Measurements from ENCODE around the gene DGKG.

DGKG gene

DNA sequence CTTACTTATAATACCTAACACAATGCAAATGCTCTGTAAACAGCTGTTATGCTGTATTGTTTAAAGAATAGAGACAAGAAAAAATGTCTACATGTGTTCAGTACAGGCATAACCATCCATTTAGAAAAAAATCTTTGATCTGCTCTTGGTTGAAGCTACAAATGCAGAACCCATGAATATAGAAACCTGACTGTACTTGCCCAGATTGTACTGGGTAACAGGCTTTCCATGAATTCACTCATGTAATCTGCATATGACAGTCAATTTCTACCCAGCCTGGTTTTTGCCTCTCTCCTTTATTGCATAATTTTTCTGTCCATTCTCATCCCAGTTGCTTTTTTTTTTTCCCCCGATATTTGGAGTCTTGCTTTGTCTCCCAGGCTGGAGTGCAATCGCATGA is 190.5 kb downstream of the DGKG start:
- no peak for DNase-seq (ENCODE audit: low read depth in 2 of 2)

DNA sequence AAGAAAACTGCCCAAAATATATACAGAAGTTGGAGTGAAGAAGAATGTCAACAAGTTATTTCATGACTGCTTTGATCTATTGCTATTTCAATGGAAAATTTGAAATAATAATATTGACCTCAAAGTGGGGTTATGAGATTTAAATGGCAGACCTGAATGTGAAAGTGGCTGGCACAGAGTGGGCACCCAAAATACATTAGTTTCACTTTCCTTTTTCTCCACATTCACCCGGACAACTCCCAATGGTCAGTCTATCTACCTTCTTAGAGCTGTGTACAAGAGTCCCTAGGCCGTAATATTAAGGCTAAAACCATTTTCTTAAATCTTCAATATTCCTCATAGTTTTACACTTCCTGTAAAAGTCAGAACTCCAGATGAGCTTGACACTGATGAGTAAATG is 191.5 kb downstream of the DGKG start:
- DNase-seq (ENCODE audit: low read depth in 2 of 2) = no peak

DNA sequence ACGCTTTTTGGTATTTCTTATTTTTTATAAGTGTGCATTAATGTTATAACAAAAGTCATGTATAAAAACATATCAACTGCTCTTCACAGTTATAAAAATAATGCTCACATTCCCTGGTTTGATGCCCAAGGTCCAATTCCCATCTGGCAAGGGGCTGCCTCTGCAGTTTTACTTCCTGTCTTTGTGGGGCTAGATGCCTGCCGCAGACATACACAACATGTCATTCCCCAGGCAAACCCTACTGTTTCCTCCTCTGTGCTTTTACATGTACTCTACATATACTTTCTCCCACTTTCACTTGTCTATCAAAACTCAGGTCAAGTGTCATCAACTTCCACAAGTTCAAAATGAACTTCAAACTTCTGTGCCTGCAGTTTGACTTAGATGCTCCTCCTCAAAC is 192.7 kb downstream of the DGKG start:
- DNase-seq (ENCODE audit: low read depth in 2 of 2) = no peak

DNA sequence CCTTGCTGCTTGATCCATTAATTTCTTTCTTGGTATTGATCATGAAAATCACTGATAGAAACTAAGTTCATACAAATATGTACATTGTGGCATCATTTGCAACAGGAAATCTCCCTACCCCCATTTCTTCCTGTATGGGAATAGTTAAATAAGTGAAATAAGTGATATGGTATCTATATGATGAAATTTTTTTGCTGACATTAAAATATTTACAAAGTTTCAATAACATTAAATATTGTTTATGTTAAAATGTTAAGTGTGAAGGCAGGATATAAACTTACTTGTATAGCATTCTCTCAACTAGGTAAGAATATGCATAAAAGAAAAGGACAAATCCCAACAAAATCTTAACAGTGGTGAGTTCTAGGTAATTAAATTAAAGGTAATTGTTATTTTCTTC is 193.1 kb downstream of the DGKG start:
- no peak for DNase-seq (ENCODE audit: low read depth in 2 of 2)

DNA sequence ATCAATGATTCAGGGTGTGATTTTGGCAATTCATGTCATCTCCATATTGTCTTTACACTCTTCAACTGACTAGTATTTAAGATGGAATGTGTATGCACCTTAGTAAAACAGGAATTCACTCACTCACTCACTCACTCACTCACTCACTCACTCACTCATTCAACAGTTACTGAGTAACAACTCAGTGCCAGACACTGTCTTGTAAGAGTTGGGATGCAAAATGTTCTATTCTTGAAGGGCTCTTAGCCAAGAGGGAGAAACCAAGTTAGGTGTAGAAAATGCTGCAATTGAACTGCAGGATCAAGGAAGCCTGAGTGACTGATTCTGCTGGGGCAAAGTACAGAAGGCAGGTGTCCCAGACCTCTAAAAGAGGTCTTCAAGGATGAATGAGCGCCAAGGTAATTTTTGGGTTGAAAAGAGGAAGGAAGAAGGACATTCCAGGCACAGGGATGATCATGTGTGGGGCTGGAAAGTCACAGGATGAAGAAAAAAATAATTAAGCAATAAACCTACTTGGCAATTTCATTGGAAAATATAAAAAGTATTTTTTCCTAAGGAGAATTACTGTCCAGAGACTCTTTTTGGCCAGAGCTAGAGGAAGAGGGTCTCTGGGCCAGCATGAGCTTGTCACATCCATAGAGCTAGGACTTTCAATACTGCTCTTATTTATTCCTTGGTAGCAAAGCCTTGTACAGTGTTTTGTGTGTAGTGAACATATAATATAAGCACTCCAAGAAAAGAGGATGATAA is 194.2 kb downstream of the DGKG start:
- DNase-seq (ENCODE audit: low read depth in 2 of 2) = no peak

DNA sequence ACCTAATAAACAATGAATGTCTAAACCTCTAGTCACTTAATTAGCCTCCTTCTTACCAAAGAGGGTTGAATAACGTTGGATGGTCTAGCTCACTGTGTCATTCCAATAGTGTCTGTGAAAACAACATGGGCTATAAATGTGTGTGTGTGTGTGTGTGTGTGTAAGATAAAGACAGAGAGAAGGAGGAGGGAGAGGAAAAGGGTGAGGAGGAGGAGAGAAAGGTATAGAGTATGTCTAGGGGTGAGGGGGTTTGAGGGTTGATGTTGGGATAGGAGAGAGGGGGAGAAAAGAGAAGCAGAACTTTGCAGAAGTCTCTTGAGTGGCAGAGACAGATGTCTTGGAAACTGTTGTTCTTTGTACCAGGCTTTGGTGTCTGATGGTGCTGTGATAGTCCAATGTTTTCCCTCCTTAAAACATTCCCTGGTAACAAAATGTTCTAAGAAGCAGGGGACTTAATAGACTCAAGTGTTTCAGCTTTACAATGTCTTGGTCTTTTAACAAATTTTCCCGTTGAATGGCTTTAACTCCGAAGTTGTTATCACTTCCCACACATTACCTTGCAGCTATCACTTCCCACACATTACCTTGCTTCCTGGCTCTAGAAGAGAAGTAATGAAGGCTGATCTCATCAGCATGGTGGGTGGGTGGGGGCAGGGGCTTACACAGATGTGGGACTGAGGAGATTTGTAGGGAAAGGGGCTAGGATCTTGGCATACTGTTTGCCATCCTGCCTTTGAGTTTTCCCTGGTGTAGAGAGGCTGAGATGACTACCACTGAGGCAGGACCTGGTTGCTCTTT is 195.3 kb downstream of the DGKG start:
- no peak for DNase-seq (ENCODE audit: low read depth in 2 of 2)

DNA sequence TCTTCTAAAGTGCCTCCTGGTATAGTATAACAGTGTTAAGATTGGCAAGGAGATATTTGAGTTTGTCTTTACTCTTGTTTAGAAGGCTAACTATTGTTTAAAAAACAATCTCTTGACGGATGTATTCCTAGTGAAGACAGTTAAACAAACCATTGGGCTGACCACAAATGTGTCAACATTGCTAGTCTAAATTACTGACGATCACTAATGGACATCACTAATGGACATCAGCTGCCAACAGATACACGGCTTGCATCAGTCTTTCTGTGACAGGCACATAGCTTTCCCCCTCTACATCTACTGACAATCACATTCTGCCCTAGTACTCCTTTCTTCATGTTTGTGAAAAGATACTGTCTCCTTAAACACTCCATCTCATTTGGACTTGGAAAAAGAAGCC is 196.0 kb downstream of the DGKG start:
- no peak for DNase-seq (ENCODE audit: low read depth in 2 of 2)

DNA sequence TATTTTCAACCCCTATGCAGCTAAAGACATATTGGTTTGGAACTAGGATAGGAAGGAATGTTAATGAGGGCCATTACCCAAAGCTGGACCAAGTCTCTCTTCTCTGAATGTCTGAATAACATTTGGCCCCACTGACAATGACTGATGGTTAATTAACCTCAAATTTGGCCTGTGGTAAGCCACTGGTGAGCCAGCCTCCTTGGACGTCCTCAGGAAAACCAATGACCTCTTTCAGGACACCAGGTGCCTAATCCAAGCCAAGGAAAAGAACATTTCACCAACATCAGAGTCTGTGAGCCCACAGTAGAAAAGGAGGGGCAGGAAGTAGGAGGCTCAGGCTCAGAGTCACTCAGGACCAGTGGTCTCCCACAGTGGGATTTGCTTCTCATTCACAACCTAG is 196.7 kb downstream of the DGKG start:
- DNase-seq (ENCODE audit: low read depth in 2 of 2) = no peak

DNA sequence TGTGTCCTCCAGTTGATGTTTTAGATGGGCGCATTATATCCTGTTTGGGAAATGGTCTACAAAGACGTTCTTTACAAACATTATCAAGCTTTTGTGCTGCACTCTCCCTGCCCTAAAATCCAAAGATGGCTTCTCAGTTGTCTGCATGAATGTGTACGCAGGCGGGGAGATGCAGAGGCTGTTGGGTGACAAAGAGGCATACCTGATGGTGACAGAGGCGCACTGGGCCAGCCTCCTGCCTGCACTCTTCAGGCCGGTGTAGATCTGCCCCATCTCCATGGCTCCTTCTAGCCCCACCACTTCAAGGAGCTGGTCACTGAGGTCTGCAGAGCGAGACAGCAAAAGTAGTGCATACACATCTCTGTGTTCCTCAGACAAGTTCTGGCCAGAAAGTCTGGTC is 197.3 kb downstream of the DGKG start:
- DNase-seq (ENCODE audit: low read depth in 2 of 2) = no peak

DNA sequence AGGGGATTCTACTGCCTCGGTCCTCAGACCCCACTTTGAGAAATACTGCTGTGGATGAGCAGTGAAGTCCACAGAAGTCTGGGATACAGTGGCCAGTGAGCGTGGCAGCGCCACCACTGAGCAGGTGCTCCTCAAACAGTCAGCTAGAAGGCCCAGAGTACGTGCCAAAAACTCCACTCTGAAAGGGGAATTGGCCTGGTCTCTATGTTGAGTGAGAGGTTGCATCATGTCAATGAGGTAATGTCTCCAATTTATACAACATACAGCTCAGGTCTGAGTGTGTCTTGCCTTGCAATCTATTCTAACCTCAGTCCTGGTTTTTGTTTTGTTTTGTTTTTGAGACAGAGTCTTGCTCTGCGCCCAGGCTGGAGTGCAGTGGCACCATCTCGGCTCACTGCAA is 199.8 kb downstream of the DGKG start:
- no peak for DNase-seq (ENCODE audit: low read depth in 2 of 2)

DNA sequence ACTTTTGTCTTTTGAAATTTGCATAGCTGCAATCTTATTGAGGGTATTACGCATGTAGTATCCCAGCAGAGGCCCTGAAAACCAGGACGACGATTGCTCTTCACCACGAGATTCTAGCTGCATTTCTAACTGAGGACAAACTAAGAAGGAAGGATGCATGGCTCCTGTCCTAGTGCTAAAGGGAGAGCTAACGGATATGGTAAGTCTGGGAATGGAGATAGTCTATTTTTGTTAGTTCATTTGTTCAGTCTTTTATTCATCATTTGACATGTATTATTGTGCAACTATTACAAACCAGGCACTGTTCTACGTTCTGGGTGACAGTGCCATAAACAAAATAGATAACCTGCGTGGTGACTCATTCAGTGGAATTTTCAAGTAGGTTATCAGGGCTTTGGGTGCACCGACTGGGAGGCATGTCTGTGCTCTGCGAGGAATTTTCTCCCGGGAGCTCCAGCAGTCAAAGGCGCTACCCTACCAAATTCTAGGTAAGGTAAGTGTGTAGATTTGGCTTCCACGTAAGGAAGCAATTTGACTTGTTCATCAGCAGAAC is 201.3 kb downstream of the DGKG start:
- no peak for DNase-seq (ENCODE audit: low read depth in 2 of 2)

DNA sequence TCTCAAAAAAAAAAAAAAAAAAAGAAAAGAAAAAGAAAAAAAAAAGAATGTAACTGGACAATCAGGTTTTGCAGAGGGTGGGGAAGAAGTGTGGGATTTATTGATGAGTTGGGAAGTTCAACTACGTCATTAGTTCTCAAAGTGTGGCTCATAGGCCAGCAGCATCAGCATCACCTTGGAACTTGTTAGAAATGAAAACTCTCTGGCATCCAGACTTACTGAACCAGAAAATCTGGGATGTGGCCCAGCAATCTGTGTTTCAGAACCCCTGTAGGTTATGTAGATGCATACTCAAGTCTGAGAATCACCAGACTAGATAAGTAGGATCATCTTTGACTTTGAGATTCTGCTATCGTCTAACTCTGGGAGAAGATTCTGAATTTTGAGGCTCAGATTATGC is 207.4 kb downstream of the DGKG start:
- DNase-seq (ENCODE audit: low read depth in 2 of 2) = no peak

DNA sequence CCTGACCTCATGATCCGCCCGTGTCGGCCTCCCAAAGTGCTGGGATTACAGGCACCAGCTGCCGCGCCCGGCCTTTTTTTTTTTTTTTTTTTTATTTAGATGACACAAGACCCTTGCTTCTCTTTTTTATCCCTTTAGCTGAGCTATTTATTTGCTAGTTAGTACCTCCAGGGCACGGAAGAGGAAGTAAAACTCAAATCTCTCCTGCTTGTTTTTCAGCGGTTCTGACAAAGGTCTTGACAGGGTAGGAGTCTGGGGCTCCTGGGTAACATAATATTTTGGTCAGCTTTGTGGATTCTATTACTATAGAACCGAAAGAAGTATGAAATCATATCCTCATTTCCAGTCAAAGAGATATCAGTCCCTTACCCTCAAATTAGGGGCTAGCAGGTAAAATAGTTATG is 209.1 kb downstream of the DGKG start:
- no peak for DNase-seq (ENCODE audit: low read depth in 2 of 2)

DNA sequence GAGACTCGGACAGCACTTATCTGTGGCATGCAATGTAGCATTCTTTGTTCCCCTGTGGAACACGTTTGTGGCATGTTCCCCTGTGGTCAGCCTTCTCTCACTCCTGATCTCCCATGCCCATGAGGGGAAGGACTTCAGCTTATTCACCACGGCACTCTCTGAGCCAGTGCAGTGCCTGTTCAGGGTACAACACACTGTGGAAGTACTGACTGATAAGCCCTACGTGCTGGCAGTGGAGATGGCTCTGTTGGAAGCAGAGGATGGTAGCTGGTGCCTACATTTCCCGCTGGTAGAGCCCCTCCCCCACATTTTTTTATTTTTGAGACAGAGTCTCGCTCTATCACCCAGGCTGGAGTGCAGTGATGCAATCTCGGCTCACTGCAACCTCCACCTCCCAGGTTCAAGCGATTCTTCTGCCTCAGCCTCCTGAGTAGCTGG is 209.7 kb downstream of the DGKG start:
- no peak for DNase-seq (ENCODE audit: low read depth in 2 of 2)

DNA sequence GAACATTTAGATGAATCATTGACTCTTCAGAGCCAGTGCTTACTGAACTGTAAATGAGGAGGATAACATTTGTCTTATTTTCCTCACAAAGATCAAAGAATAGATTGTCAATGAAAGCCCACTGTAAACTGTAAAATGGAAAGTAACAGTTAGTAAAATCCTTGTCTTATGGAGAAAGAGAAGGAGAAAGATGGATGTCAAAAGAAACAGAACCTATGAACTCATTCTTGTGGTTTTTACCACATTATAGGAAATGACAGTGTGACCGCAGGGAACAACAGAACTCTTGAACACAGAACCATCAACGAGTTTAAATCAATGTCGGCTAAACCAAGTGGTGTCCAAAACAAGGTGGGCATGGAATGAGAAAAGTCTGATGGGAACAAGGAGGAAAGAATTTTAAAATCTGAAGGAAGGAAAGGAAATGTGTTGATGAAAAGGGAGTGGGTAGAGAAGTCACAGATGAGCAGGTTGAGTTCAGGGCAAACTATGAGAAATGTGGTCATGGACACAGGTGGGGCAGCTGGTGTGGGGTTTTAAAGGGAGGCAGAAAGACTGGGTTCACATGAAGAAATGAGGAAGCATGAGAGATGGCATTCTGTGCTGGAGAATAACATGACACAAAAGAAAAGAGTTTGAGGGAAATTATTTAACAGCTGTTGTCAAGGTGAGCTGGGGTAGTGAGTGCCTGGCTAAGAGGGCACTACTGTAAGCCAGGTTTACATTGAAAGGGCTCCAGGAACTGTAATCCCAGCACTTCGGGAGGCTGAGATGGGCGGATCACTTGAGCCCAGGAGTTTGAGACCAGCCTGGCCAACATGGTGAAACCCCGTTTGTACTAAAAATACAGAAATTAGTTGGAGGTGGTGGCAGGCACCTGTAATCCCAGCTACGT is 210.7 kb downstream of the DGKG start:
- no peak for DNase-seq (ENCODE audit: low read depth in 2 of 2)

DNA sequence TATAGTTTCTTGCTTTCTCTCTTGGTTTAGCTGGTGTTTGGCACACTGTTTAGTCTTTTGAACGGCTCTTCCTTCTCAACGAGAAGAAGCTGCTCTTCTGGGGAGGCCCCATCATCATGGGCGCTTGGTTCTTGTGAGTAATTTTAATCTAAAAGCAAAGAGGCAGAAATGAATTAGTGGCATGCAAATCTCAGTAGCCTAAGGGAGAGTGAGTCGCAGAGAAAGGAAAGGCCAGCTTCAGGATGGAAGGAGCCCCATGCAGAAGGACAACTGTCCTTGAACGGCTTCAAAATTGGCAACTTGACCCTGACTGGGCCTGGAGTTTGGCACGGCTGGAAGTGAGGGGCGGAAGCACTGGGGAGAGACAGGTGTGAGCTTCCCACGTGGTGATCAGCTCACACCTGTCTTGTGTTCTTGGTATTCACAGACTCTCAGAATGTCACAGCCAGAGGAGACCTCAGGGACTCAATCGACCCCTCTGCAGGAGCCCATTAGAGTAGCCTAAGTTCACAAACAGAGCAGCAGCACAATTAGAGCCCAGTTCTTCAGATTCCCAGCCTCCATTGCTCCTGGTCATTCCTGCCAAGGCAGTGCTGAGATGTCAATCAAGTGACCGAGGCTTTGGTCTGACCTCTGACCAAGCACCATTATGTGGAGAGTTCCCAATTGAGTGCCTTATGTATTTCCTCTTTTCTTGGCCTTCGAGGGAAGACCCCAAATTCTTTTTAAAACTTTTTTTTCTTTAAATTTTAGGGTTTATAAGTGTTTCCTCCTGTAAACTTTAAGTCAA is 211.8 kb downstream of the DGKG start:
- DNase-seq (ENCODE audit: low read depth in 2 of 2) = no peak

DNA sequence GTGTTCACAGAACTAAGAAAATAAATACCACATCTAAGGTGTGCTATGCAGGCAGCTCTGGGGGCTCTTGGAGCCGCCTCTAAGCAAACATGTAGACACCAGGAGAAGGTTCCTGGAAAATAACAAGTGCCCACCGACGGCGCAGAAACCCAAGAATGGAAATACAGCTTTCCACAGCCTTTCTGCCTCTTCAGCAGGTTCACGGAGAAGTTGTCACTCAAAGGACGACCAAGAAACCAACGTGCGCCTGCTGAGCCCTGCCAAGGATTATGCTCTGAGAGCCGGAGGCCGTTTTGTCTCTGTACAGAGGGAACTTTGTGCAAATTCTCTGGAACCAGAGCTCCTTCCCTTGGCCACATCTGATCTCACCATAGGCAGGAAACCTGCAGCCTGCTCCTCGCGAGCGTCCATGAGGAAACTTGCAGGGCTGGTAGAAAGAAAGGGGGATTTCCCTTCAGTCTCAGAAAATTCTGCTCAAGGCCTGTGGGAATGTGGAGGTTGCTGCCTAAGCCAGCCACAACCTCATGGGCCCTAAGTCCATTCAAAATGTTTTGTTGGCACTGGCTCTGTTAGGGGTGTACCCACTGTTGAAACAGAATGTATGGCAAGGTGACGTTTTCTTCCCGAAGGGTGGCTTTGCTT is 212.6 kb downstream of the DGKG start:
- DNase-seq (ENCODE audit: low read depth in 2 of 2) = no peak

DNA sequence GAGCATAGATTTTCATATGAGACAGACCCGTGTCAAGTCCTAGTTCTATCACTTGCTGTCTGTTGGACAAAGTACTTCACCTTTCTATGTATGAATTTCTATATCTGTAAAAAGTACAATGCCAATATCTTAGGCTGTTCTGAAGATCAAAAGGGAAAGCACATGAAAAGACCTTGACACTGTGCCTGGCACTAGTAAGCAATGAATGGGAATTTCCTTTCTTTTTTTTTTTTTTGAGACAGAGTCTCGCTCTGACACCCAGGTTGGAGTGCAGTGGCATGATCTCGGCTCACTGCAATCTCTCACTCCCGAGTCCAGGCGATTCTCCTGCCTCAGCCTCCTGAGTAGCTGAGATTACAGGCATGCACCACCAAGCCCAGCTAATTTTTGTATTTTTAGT is 217.8 kb downstream of the DGKG start:
- DNase-seq (ENCODE audit: low read depth in 2 of 2) = no peak

DNA sequence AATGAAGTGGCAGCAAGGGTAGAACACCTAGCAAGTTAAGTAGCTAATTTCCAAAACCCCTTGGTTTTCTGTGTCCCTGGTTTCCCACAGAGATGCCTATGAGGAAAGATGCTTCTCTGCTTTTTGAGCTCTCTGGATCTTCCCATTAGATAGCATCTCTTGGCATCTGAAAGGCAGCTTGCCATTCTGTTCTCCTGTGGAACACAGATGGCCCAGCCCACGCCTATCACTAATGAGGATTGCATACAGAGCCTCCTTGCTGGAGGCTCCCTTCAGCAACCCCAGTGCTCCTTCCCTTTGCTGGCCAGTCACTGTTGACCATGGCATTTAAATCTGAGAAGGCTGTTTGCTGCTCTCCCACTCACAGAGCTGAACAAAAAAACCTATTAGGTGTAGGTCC is 218.8 kb downstream of the DGKG start:
- DNase-seq (ENCODE audit: low read depth in 2 of 2) = no peak

DNA sequence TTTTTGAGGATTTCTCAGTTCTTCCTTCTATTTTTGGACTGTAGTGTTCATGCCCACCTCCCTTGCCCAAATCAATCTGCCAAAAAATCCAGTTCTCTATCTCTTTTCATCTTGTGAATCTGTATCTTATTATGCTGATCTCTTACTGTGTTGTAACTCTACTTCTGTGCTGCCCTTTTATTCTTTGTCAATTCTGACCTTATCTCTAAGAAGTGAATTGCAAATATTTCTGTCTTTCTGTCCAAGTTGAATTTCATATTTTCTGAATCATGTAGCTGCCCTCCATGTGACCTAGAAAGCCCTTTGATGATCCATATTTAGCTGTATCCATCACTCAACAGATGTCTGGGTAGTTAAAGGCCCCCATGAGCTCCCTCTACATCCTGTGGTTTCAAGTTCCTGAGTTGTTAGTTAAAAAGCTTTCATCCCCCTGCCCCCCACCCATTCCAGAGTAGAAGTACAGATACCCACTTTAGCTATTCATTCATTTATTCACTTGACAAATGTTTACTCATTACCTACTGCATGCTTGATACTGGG is 219.6 kb downstream of the DGKG start:
- DNase-seq (ENCODE audit: low read depth in 2 of 2) = no peak

DNA sequence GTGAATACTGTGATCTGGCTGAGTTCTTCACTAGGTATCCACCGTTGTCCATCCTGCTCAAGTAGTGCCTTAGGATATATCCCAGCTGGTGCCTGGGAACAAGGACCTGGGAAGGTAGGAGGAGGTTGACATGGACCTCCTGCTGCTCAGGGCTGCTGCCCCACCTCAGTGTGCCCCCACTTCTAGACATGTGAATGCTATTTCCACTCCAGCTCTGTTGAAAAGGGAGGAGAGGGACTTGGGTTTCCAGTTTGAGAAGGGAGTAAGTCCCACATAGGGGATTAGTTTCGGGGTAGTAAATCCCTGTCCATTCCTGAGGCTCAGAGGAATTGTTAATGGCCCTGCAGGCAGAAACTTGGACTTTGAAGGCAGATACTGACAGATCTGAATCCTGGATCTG is 220.2 kb downstream of the DGKG start:
- no peak for DNase-seq (ENCODE audit: low read depth in 2 of 2)
